Measurements from ENCODE around the gene INTS11. TPM values are rescaled to one million over a fixed set of nuclear protein-coding genes. Genes with fewer than 3 reads are reported as not detected.

INTS11 gene
- total and polyA plus RNA-seq, 2 of the 13 experiments (the other 11 are each of a cell fraction or from before 2014, with no cell fraction given): 52.8 to 94.8 TPM

Small RNAs within 50 kb of the gene (microRNA-seq; reads per million reads assigned to microRNA genes)
- gene MIR6726 (1.9 reads per million, percentile 8 among the genes with 10 or more reads in this experiment), gene MIR6727 (not detected), gene MIR6808 (1.0 reads per million)

Small RNAs within 50 kb of the gene (small RNA-seq; reads per million reads assigned to genes)
- 0 reads per million in 3 experiments for gene MIR6726 (ENCODE audit: insufficient read depth in 2 of 3, insufficient read length in 3 of 3, low read depth in 2 of 3, low replicate concordance in 1 of 3)

Other genes starting within 250 kb of the INTS11 start
- 3.8 and 6.7 TPM in 2 replicates for gene C1orf159, start 208.6 kb downstream of the INTS11 start, total RNA-seq (2016; rRNA removed; fragmentation: Illumina TruSeq; extraction: Trizol)
- 3.8 and 4.2 TPM in 2 replicates for gene C1orf159, start 208.6 kb downstream of the INTS11 start, polyA plus RNA-seq (2011; rRNA removed)
- not detected in 2 replicates for gene TTLL10, start 150.8 kb downstream of the INTS11 start, total RNA-seq (2016; rRNA removed; fragmentation: Illumina TruSeq; extraction: Trizol)
- gene TTLL10, start 150.8 kb downstream of the INTS11 start, polyA plus RNA-seq (2011; rRNA removed): not detected in 2 replicates
- gene TNFRSF18, start 118.1 kb downstream of the INTS11 start, total RNA-seq (2016; rRNA removed; fragmentation: Illumina TruSeq; extraction: Trizol): not detected in 2 replicates
- gene TNFRSF18, start 118.1 kb downstream of the INTS11 start, polyA plus RNA-seq (2011; rRNA removed): not detected in 2 replicates
- gene TNFRSF4, start 110.5 kb downstream of the INTS11 start, total RNA-seq (2016; rRNA removed; fragmentation: Illumina TruSeq; extraction: Trizol): not detected in 2 replicates
- gene TNFRSF4, start 110.5 kb downstream of the INTS11 start, polyA plus RNA-seq (2011; rRNA removed): 0.21 TPM in 1 of 2 replicates, not detected in the other
- gene SDF4, start 92.7 kb downstream of the INTS11 start, total RNA-seq (2016; rRNA removed; fragmentation: Illumina TruSeq; extraction: Trizol): 45.3 and 107 TPM in 2 replicates
- 80.8 and 99.6 TPM in 2 replicates for gene SDF4, start 92.7 kb downstream of the INTS11 start, polyA plus RNA-seq (2011; rRNA removed)
- gene B3GALT6, start 92.4 kb downstream of the INTS11 start, total RNA-seq (2016; rRNA removed; fragmentation: Illumina TruSeq; extraction: Trizol): 9.2 and 14.2 TPM in 2 replicates
- gene B3GALT6, start 92.4 kb downstream of the INTS11 start, polyA plus RNA-seq (2011; rRNA removed): 3.9 and 5.8 TPM in 2 replicates
- gene C1QTNF12, start 77.9 kb downstream of the INTS11 start, total RNA-seq (2016; rRNA removed; fragmentation: Illumina TruSeq; extraction: Trizol): 0.29 and 0.64 TPM in 2 replicates
- gene C1QTNF12, start 77.9 kb downstream of the INTS11 start, polyA plus RNA-seq (2011; rRNA removed): 0.18 and 0.29 TPM in 2 replicates
- gene UBE2J2, start 50.8 kb downstream of the INTS11 start, total RNA-seq (2016; rRNA removed; fragmentation: Illumina TruSeq; extraction: Trizol): 22.1 and 29.4 TPM in 2 replicates
- 25.4 and 28.8 TPM in 2 replicates for gene UBE2J2, start 50.8 kb downstream of the INTS11 start, polyA plus RNA-seq (2011; rRNA removed)
- 0.93 and 2.6 TPM in 2 replicates for gene SCNN1D, start 44.2 kb downstream of the INTS11 start, total RNA-seq (2016; rRNA removed; fragmentation: Illumina TruSeq; extraction: Trizol)
- 2.3 and 4.7 TPM in 2 replicates for gene SCNN1D, start 44.2 kb downstream of the INTS11 start, polyA plus RNA-seq (2011; rRNA removed)
- 16.4 and 29.4 TPM in 2 replicates for gene ACAP3, start 16.7 kb downstream of the INTS11 start, total RNA-seq (2016; rRNA removed; fragmentation: Illumina TruSeq; extraction: Trizol)
- 50.8 and 56.3 TPM in 2 replicates for gene ACAP3, start 16.7 kb downstream of the INTS11 start, polyA plus RNA-seq (2011; rRNA removed)
- gene PUSL1, start 16.1 kb downstream of the INTS11 start, total RNA-seq (2016; rRNA removed; fragmentation: Illumina TruSeq; extraction: Trizol): 21.7 and 22.2 TPM in 2 replicates
- gene PUSL1, start 16.1 kb downstream of the INTS11 start, polyA plus RNA-seq (2011; rRNA removed): 8.3 and 9.8 TPM in 2 replicates
- 7.2 and 9.3 TPM in 2 replicates for gene CPTP, start 142 bp upstream of the INTS11 start, total RNA-seq (2016; rRNA removed; fragmentation: Illumina TruSeq; extraction: Trizol)
- gene CPTP, start 142 bp upstream of the INTS11 start, polyA plus RNA-seq (2011; rRNA removed): 5.5 and 8.0 TPM in 2 replicates
- gene TAS1R3, start 6.6 kb upstream of the INTS11 start, total RNA-seq (2016; rRNA removed; fragmentation: Illumina TruSeq; extraction: Trizol): 0.15 TPM in 1 of 2 replicates, not detected in the other
- 0.13 and 0.20 TPM in 2 replicates for gene TAS1R3, start 6.6 kb upstream of the INTS11 start, polyA plus RNA-seq (2011; rRNA removed)
- 42.8 and 60.4 TPM in 2 replicates for gene DVL1, start 24.8 kb upstream of the INTS11 start, total RNA-seq (2016; rRNA removed; fragmentation: Illumina TruSeq; extraction: Trizol)
- 30.8 and 49.5 TPM in 2 replicates for gene DVL1, start 24.8 kb upstream of the INTS11 start, polyA plus RNA-seq (2011; rRNA removed)
- 5.4 and 19.8 TPM in 2 replicates for gene MXRA8, start 33.9 kb upstream of the INTS11 start, total RNA-seq (2016; rRNA removed; fragmentation: Illumina TruSeq; extraction: Trizol)
- gene MXRA8, start 33.9 kb upstream of the INTS11 start, polyA plus RNA-seq (2011; rRNA removed): 44.8 and 71.0 TPM in 2 replicates
- 161 and 175 TPM in 2 replicates for gene AURKAIP1, start 50.5 kb upstream of the INTS11 start, total RNA-seq (2016; rRNA removed; fragmentation: Illumina TruSeq; extraction: Trizol)
- 64.6 and 69.5 TPM in 2 replicates for gene AURKAIP1, start 50.5 kb upstream of the INTS11 start, polyA plus RNA-seq (2011; rRNA removed)
- 19.6 and 105 TPM in 2 replicates for gene CCNL2, start 74.7 kb upstream of the INTS11 start, total RNA-seq (2016; rRNA removed; fragmentation: Illumina TruSeq; extraction: Trizol)
- 340 and 452 TPM in 2 replicates for gene CCNL2, start 74.7 kb upstream of the INTS11 start, polyA plus RNA-seq (2011; rRNA removed)
- gene MRPL20, start 82.6 kb upstream of the INTS11 start, total RNA-seq (2016; rRNA removed; fragmentation: Illumina TruSeq; extraction: Trizol): 127 and 175 TPM in 2 replicates
- gene MRPL20, start 82.6 kb upstream of the INTS11 start, polyA plus RNA-seq (2011; rRNA removed): 59.0 and 59.2 TPM in 2 replicates
- 28.3 and 30.1 TPM in 2 replicates for gene ANKRD65, start 96.6 kb upstream of the INTS11 start, total RNA-seq (2016; rRNA removed; fragmentation: Illumina TruSeq; extraction: Trizol)
- gene ANKRD65, start 96.6 kb upstream of the INTS11 start, polyA plus RNA-seq (2011; rRNA removed): 12.1 and 13.2 TPM in 2 replicates
- gene VWA1, start 111.0 kb upstream of the INTS11 start, total RNA-seq (2016; rRNA removed; fragmentation: Illumina TruSeq; extraction: Trizol): 25.1 and 57.5 TPM in 2 replicates
- 40.9 and 61.3 TPM in 2 replicates for gene VWA1, start 111.0 kb upstream of the INTS11 start, polyA plus RNA-seq (2011; rRNA removed)
- gene ATAD3C, start 125.0 kb upstream of the INTS11 start, total RNA-seq (2016; rRNA removed; fragmentation: Illumina TruSeq; extraction: Trizol): 3.2 and 4.7 TPM in 2 replicates
- 2.4 and 3.5 TPM in 2 replicates for gene ATAD3C, start 125.0 kb upstream of the INTS11 start, polyA plus RNA-seq (2011; rRNA removed)
- gene ATAD3B, start 147.1 kb upstream of the INTS11 start, total RNA-seq (2016; rRNA removed; fragmentation: Illumina TruSeq; extraction: Trizol): 21.1 and 31.1 TPM in 2 replicates
- 9.6 and 15.4 TPM in 2 replicates for gene ATAD3B, start 147.1 kb upstream of the INTS11 start, polyA plus RNA-seq (2011; rRNA removed)
- gene ATAD3A, start 187.5 kb upstream of the INTS11 start, total RNA-seq (2016; rRNA removed; fragmentation: Illumina TruSeq; extraction: Trizol): 33.4 and 49.0 TPM in 2 replicates
- 10.6 and 15.5 TPM in 2 replicates for gene ATAD3A, start 187.5 kb upstream of the INTS11 start, polyA plus RNA-seq (2011; rRNA removed)
- not detected in 2 replicates for gene TMEM240, start 216.0 kb upstream of the INTS11 start, total RNA-seq (2016; rRNA removed; fragmentation: Illumina TruSeq; extraction: Trizol)
- gene TMEM240, start 216.0 kb upstream of the INTS11 start, polyA plus RNA-seq (2011; rRNA removed): 0.17 and 0.21 TPM in 2 replicates